ENCODE data around the gene FREM2.

The FREM2 gene

DNA sequence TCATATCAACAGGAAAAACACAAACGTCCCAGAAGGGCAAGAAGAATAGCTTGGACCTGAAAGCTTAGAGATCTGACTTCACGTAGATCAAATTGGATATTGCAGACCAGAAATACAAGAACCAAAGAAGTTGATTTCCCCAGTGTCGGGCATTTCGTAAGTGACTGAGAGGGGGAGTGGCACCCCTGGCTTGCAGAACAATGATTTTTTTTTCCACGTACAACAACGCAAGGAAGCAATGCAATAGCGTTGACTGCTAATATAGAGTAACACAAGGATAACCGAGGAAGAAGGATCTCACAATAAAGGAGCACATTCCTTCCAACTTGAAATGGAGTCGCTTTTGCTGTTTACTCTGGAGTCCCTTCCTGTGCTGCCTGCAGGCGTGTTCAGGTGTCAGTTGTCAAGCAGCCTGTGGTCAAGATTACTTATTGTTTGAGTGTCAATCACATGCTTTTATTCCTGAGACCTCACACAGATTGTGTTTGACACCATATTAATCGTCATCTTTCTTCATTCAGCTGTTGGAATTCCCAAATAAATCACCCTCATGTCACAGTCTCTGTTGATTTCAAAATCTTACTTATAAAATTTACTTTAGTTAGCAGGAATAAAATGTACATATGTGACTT, 139.4 kb downstream of the FREM2 start:
- ATAC-seq (replicated peaks; ENCODE audit: extremely low read depth, poor library complexity, severe bottlenecking): no peak
- H3K27ac Mint-ChIP-seq (ENCODE audit: low read depth): no peak overlapping the region
- no peak for DNase-seq (ENCODE audit: low spot score in 2 of 2)
- no peak overlapping the region for H3K4me3 Mint-ChIP-seq
- no peaks in the 10 kb centered on the region for H3K36me3 Mint-ChIP-seq (ENCODE audit: insufficient read depth)
- no peaks in the 10 kb centered on the region for H3K27me3 Mint-ChIP-seq
- H3K4me1 Mint-ChIP-seq: no peaks in the 10 kb centered on the region
- peaks cover 6% of the 10 kb centered on the region for H3K9me3 Mint-ChIP-seq

GRCh38 chr13:38830442-38831045, 143.7 kb downstream of the FREM2 start:
- Mint-ChIP-seq H3K27me3 (no peaks in the 10 kb centered on the region), H3K27ac (ENCODE audit: low read depth) (no peak overlapping the region), H3K36me3 (ENCODE audit: insufficient read depth) (no peaks in the 10 kb centered on the region), H3K9me3 (peaks cover 13% of the 10 kb centered on the region), H3K4me1 (no peaks in the 10 kb centered on the region), H3K4me3 (no peak overlapping the region)
- ATAC-seq (replicated peaks; ENCODE audit: extremely low read depth, poor library complexity, severe bottlenecking): no peak
- DNase-seq (ENCODE audit: low spot score in 2 of 2): no peak

DNA sequence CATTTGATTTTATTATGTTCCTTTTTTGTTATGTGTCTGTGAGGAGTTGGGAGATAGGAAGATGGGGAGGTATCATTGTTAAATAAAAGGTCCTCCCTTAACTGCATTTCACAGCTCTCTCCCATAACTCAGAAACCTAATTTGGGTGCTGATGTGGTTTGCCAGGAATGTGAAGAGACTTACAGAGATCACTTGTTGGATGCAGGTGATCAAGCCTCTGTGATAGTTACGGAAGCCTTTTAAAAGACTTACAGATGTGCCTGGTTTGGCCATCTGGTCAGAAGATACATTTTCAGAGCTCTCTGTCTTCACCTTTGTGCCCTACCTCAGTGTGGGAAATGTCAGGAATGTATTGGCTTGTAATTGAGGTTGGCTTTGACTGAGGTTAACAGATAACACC, 157.7 kb downstream of the FREM2 start:
- Mint-ChIP-seq H3K4me1 (no peaks in the 10 kb centered on the region), H3K27me3 (peaks cover 6% of the 10 kb centered on the region), H3K27ac (ENCODE audit: low read depth) (no peak overlapping the region), H3K9me3 (peaks cover 5% of the 10 kb centered on the region), H3K4me3 (no peak overlapping the region), H3K36me3 (ENCODE audit: insufficient read depth) (no peaks in the 10 kb centered on the region)
- no peak for DNase-seq (ENCODE audit: low spot score in 2 of 2)
- no peak for ATAC-seq (replicated peaks; ENCODE audit: extremely low read depth, poor library complexity, severe bottlenecking)

DNA sequence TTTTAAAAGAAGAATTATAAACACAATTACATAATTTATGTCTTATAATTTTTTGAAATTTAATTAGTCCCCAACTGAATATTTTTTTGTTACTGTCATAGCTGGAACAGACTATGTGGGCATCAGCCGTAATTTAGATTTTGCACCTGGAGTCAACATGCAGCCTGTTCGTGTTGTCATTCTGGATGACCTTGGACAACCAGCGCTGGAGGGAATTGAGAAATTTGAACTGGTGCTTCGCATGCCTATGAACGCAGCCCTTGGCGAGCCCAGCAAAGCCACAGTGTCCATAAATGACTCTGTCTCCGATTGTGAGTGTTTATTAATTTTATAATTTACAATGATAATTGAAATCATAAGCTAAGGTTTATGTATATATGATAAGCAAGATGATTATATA, 161.5 kb downstream of the FREM2 start:
- H3K4me3 Mint-ChIP-seq: no peak overlapping the region
- DNase-seq (ENCODE audit: low spot score in 2 of 2) (no peak), ATAC-seq (replicated peaks; ENCODE audit: extremely low read depth, poor library complexity, severe bottlenecking) (no peak)
- H3K36me3 Mint-ChIP-seq (ENCODE audit: insufficient read depth): no peaks in the 10 kb centered on the region
- no peaks in the 10 kb centered on the region for H3K4me1 Mint-ChIP-seq
- H3K27ac Mint-ChIP-seq (ENCODE audit: low read depth): no peak overlapping the region
- peaks cover 7% of the 10 kb centered on the region for H3K27me3 Mint-ChIP-seq
- peaks cover 5% of the 10 kb centered on the region for H3K9me3 Mint-ChIP-seq

DNA sequence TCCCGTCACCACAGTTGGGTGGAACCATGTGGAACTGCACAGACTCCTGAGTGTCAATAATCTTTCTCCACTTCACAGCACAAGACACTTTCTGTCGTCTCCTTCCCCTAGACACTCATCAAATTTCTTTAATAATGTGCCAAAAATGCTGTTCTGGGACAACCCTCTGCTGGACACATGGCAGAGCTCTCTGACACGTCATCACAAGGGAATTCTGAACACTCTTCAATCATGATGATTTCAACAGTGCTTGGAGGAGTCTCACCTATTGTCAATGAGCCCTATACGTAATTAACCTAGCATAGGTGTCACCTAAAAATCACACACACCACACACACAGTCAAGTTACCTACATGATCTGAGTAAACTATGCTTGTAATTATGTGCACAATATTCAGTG, 162.4 kb downstream of the FREM2 start:
- ATAC-seq (replicated peaks; ENCODE audit: extremely low read depth, poor library complexity, severe bottlenecking) (no peak), DNase-seq (ENCODE audit: low spot score in 2 of 2) (no peak)

GRCh38 chr13:38850868-38851626, 164.2 kb downstream of the FREM2 start:
- no peak for ATAC-seq (replicated peaks; ENCODE audit: extremely low read depth, poor library complexity, severe bottlenecking)
- no peak for DNase-seq (ENCODE audit: low spot score in 2 of 2)
- H3K4me3 Mint-ChIP-seq: no peak overlapping the region
- H3K27ac Mint-ChIP-seq (ENCODE audit: low read depth): no peak overlapping the region
- peaks cover 5% of the 10 kb centered on the region for H3K9me3 Mint-ChIP-seq
- no peaks in the 10 kb centered on the region for H3K4me1 Mint-ChIP-seq
- no peaks in the 10 kb centered on the region for H3K36me3 Mint-ChIP-seq (ENCODE audit: insufficient read depth)
- peaks cover 7% of the 10 kb centered on the region for H3K27me3 Mint-ChIP-seq

More for the DNA sequence above, 162.4 kb downstream of the FREM2 start:
- no peaks in the 10 kb centered on the region for H3K4me1 Mint-ChIP-seq
- no peak overlapping the region for H3K4me3 Mint-ChIP-seq
- H3K9me3 Mint-ChIP-seq: peaks cover 5% of the 10 kb centered on the region
- H3K27me3 Mint-ChIP-seq: peaks cover 7% of the 10 kb centered on the region
- no peak overlapping the region for H3K27ac Mint-ChIP-seq (ENCODE audit: low read depth)
- no peaks in the 10 kb centered on the region for H3K36me3 Mint-ChIP-seq (ENCODE audit: insufficient read depth)

DNA sequence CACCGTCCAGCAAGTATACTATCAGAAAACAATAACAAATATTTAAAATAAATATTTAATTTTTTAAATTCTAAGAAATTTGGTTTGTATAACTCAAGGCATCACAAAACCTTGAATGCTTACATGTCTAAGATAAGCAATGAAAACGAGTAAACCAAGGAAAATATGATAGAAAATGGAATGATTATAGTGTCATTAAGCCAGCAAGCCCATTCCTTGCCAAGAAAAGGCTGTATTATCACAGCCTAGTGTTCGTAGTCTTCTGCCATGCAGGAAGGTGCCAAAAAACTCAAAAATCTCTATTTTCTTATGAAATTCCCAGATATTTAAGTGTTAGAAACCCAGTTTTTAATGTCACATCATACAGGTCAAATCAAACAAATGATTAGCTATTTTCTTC, 167.3 kb downstream of the FREM2 start:
- no peak for ATAC-seq (replicated peaks; ENCODE audit: extremely low read depth, poor library complexity, severe bottlenecking)
- Mint-ChIP-seq H3K9me3 (peaks cover 3% of the 10 kb centered on the region), H3K27ac (ENCODE audit: low read depth) (no peak overlapping the region), H3K4me3 (no peak overlapping the region), H3K36me3 (ENCODE audit: insufficient read depth) (no peaks in the 10 kb centered on the region), H3K4me1 (no peaks in the 10 kb centered on the region), H3K27me3 (peaks cover 5% of the 10 kb centered on the region)
- no peak for DNase-seq (ENCODE audit: low spot score in 2 of 2)

DNA sequence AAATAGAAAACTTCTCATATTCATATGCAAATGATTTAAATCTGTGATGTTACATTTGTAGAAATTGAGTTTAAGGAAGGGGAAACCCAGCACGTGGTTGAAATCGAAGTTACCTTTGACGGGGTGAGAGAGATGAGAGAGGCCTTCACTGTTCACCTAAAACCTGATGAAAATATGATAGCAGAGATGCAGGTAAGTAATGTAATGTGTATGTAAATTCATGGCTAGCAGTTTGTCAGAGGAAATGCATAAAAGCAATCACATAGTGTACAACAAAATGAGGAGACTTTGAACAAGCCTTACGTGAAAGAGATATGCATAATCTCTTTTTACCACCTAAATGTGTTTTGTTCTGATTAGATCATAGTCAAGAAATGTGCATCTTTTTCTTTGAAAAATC, 169.2 kb downstream of the FREM2 start:
- H3K36me3 Mint-ChIP-seq (ENCODE audit: insufficient read depth): no peaks in the 10 kb centered on the region
- H3K27ac Mint-ChIP-seq (ENCODE audit: low read depth): no peak overlapping the region
- no peaks in the 10 kb centered on the region for H3K27me3 Mint-ChIP-seq
- DNase-seq (ENCODE audit: low spot score in 2 of 2): no peak
- H3K4me3 Mint-ChIP-seq: no peak overlapping the region
- no peak for ATAC-seq (replicated peaks; ENCODE audit: extremely low read depth, poor library complexity, severe bottlenecking)
- no peaks in the 10 kb centered on the region for H3K9me3 Mint-ChIP-seq
- no peaks in the 10 kb centered on the region for H3K4me1 Mint-ChIP-seq

GRCh38 chr13:38862443-38862842, 175.6 kb downstream of the FREM2 start:
- H3K27ac Mint-ChIP-seq (ENCODE audit: low read depth): no peak overlapping the region

DNA sequence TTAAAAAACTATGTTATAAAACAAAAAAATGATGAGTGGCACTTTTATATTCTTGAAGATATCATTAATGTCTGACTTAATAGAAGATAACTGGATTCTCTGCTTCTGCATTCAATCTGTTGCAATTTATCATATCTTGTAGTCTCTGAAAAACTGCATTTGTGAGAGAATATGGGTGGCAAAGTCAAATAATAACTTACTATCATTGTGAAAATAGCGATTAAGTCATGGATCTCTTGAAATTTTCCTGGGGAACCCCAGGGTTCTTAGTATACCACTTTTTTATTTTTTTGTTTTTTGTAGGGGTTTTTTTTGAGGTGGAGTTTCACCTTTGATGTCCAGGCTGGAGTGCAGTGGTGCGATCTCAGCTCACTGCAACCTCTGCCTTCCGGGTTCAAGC, 176.7 kb downstream of the FREM2 start:
- H3K4me1 Mint-ChIP-seq: no peaks in the 10 kb centered on the region
- no peaks in the 10 kb centered on the region for H3K9me3 Mint-ChIP-seq
- no peak overlapping the region for H3K27ac Mint-ChIP-seq (ENCODE audit: low read depth)
- H3K36me3 Mint-ChIP-seq (ENCODE audit: insufficient read depth): no peaks in the 10 kb centered on the region
- no peaks in the 10 kb centered on the region for H3K27me3 Mint-ChIP-seq
- DNase-seq (ENCODE audit: low spot score in 2 of 2): no peak
- no peak overlapping the region for H3K4me3 Mint-ChIP-seq
- no peak for ATAC-seq (replicated peaks; ENCODE audit: extremely low read depth, poor library complexity, severe bottlenecking)

More at GRCh38 chr13:38862443-38862842, 175.6 kb downstream of the FREM2 start:
- Mint-ChIP-seq H3K36me3 (ENCODE audit: insufficient read depth) (no peaks in the 10 kb centered on the region), H3K27me3 (no peaks in the 10 kb centered on the region), H3K4me3 (no peak overlapping the region), H3K9me3 (no peaks in the 10 kb centered on the region), H3K4me1 (no peaks in the 10 kb centered on the region)
- no peak for ATAC-seq (replicated peaks; ENCODE audit: extremely low read depth, poor library complexity, severe bottlenecking)
- no peak for DNase-seq (ENCODE audit: low spot score in 2 of 2)

GRCh38 chr13:38866649-38867048, 179.8 kb downstream of the FREM2 start:
- H3K27ac Mint-ChIP-seq (ENCODE audit: low read depth): no peak overlapping the region
- no peaks in the 10 kb centered on the region for H3K4me1 Mint-ChIP-seq
- H3K4me3 Mint-ChIP-seq: no peak overlapping the region
- ATAC-seq (replicated peaks; ENCODE audit: extremely low read depth, poor library complexity, severe bottlenecking): no peak
- H3K9me3 Mint-ChIP-seq: no peaks in the 10 kb centered on the region
- H3K36me3 Mint-ChIP-seq (ENCODE audit: insufficient read depth): no peaks in the 10 kb centered on the region
- no peak for DNase-seq (ENCODE audit: low spot score in 2 of 2)
- H3K27me3 Mint-ChIP-seq: peaks cover 8% of the 10 kb centered on the region

DNA sequence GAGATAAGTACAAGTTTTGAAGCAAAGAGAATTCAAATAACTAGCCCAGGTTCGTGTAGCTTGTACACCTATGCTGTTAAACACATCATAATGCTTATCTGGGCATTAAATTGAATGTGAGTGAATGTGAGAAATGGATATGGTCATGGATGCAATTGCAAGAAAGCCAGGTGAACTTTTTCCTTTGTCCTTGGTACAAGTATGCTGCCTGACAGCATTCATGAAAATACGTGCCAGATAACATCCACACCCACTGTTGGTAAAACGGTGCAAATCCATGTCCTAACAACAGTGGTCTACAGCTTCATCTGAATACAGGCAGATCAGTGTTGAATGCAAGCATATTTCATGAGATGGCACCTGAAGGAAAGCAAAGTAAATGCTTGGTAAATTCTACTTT, 181.5 kb downstream of the FREM2 start:
- no peaks in the 10 kb centered on the region for H3K36me3 Mint-ChIP-seq (ENCODE audit: insufficient read depth)
- no peak for ATAC-seq (replicated peaks; ENCODE audit: extremely low read depth, poor library complexity, severe bottlenecking)

DNA sequence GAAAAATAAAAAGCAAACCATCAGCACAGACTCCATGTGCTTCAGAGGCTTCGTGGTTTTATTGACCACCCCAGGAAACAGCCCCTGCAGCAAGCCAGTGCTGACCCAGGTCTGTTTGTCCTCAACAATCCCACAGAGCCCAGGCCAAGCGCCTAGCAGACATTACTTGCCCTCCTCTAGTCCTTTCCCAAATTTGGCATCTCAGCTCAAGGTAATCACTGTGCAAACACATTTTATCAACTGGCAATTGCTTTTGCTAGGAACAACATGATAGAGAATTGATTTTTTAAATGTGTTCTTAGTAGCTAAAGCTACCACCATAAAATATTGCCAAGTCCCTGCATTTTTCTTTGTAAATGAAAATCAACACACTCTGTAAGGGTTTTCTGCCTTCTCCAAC, 182.0 kb downstream of the FREM2 start:
- Mint-ChIP-seq H3K36me3 (ENCODE audit: insufficient read depth) (no peaks in the 10 kb centered on the region), H3K27me3 (peaks cover 8% of the 10 kb centered on the region), H3K27ac (ENCODE audit: low read depth) (no peak overlapping the region), H3K4me3 (no peak overlapping the region), H3K9me3 (no peaks in the 10 kb centered on the region), H3K4me1 (no peaks in the 10 kb centered on the region)
- no peak for ATAC-seq (replicated peaks; ENCODE audit: extremely low read depth, poor library complexity, severe bottlenecking)
- DNase-seq (ENCODE audit: low spot score in 2 of 2): no peak

More for the DNA sequence above, 181.5 kb downstream of the FREM2 start:
- H3K9me3 Mint-ChIP-seq: no peaks in the 10 kb centered on the region
- H3K4me1 Mint-ChIP-seq: no peaks in the 10 kb centered on the region
- no peak overlapping the region for H3K27ac Mint-ChIP-seq (ENCODE audit: low read depth)
- peaks cover 8% of the 10 kb centered on the region for H3K27me3 Mint-ChIP-seq
- no peak overlapping the region for H3K4me3 Mint-ChIP-seq
- DNase-seq (ENCODE audit: low spot score in 2 of 2): no peak

Data from central memory CD8-positive, alpha-beta T cell (primary cell).